ENCODE measurements around the gene TSPEAR.
"Not testable (repeated sequence)": the region's sequence is repeated elsewhere in the genome, so short reads cannot be mapped to it uniquely, and the experiment has no call there.

TSPEAR gene

DNA sequence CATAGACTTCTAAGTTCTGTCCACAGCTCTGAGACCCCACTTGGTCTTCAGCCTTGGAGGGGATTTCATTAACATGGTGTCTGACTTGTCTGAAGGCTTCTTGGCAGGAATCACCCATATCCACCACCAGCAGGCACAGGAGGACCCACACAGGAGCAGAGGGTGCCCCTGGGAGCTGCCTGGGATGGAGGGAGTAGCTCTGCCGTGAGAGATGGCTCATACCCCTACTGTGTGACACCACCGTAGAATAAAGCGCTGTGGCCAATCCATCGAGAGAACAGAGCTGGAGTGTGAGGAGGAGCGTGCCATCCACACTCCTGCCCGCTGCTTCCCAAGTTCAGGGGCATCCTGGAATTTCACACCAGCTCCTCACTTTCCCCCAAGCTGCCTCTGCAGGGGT lies 26.3 kb downstream of the TSPEAR start:
- not testable (repeated sequence) for DNase-seq (ENCODE audit: low read depth in 2 of 2)

DNA sequence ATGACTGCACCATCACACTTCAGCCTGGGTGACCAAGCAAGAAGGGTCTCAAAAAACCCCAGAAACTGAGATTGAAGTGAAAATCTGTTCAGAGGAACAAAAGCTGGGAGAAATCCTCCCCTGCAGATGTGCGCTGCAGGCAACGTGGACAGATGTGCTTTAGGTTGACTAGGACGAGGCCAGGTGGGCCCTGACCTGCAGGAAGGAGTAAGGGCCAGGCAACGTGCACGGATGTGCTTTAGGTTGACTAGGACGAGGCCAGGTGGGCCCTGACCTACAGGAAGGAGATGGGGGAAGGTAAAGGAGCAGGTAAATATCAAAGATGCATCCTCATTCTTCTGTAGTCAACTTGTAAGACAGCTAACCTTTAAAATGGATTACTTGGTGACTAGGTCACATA lies 26.9 kb downstream of the TSPEAR start:
- no peak for DNase-seq (ENCODE audit: low read depth in 2 of 2)

DNA sequence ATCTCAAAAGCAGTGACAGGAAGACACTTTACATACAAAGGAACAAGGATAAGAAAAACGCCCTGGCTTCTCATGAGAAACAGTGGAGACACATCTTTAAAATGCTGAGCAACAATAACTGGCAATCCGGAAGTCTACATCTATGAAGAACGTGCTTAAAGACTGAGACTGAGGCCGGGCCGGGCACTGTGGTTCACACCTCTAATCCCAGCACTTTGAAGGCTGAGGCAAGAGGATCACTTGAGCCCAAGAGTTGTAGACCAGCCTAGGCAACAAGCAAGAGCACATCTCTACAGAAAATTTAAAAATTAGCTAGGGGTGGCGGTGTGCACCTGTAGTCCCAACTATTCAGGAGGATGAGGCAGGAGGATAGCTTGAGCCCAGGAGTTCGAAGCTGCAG lies 27.3 kb downstream of the TSPEAR start:
- no peak for DNase-seq (ENCODE audit: low read depth in 2 of 2)

DNA sequence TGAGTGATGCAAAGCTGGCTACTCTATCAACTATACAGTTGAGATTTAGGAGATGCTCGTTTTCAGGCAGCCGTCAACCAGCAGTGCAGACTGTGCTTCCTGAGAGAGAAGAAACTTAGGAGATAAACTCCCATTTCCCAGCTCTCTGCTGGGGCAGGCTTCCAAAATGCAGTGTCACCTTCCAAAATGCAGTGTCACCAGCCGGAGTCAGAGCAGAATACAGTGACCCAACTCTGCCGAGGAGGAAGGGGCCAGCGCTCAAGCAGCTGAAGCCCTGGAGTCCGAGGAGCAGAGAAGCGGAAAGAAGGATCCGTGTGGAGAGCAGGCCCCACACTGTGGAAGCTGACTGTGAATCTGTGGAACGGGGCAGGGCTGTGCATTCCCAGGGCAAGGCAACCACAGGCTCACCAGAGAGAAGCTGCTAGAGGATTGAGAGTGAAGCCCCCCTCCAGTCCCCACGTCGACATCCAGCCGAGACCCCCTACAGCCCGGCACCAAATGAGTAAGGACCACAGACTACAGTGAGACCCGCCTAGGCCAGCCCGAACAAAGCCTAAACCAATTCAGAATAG lies 28.7 kb downstream of the TSPEAR start:
- no peak for DNase-seq (ENCODE audit: low read depth in 2 of 2)

DNA sequence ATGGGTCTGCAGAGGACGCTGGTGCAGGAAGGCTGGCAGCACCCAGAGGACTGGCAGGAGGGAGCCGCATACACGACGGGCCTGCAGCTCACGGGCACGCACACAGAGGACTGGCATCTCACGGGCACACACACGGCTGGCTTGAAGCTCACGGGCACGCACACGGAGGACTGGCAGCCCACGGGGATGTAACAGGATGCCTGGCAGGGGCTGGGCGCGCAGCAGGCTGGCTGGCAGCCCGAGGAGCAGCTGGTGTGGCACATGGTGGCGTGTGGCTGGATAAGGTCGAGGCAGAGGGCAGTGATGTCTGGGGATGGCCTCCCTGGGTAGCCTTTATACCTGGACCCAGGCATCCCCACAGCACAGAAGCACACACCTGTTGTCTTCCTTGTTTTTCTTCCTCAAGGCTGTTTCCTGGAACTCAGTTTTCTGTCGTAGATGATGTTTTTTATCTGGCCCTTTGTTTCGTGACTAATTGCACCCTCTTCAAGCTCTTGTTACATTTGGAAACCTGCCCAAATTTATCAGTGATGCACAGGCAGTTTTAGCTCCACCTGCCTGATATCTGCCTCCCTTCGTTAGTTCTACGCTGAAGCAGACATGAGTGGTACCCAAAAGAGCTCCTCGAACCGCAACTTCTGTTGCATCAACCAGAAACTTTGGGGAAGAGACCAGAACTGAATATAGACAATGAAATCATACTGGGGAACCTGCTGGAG lies 29.4 kb downstream of the TSPEAR start, which contains the start of gene KRTAP12-1:
Gene KRTAP12-1 (minus strand): TSS at position 303 of the 719 bp plus-strand sequence. CDS start 40 bp downstream, at position 263.
- no peak for DNase-seq (ENCODE audit: low read depth in 2 of 2)

DNA sequence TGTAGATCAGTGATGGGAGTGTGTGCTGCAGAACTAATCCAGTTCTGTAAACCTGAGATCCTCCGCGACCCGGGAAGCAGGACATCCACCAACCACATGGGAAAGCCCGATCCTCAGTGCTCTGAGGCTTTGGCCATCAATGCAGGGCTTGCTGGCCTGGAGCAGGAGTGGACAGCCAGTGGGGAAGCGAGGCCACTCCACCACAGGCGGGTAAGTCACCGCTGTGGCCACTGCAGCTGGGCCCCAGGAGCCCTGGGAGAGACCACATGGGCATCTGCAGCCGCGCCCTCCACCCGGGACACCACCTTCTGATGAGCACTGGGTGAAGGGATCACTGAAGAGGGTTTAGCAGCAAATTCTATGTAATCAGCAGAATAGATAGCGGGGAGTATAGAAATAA lies 30.2 kb downstream of the TSPEAR start:
- DNase-seq (ENCODE audit: low read depth in 2 of 2) = no peak

DNA sequence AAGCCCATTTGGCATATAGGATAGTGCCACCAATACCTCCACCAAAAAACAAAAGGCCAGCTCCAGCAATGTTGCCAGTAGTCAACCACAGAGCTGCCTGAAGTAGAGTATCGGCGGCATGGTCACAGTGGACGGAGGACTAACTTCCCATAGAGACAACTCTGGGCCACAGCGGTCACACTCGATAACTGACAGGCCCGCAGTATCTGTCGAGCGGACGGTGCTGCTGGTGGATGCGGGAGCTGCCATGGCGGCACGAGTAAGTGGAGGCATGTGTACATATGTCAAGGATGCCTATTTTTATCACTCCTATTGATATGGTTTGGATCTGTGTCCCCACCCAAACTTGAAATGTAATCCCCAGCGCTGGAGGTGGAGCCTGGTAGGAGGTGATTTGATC lies 33.5 kb downstream of the TSPEAR start:
- DNase-seq (ENCODE audit: low read depth in 2 of 2) = no peak

DNA sequence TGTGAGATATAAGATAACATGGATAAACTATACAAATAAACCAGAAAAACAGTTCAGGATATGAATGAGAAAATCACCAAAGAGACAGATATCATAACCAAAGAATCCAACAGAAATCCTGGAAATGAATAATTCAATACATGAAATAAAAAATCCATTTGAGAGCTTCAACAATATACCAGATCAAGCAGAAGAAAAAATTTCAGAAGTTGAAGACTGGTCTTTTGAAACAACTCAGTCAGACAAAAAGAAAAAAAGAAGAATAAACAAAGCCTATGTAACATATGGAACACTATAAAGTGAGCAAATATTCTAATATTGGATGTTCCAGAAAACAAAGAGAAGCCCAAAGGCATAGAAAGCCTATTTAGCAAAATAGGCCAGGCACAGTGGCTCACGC lies 39.5 kb downstream of the TSPEAR start:
- DNase-seq (ENCODE audit: low read depth in 2 of 2) = no peak

DNA sequence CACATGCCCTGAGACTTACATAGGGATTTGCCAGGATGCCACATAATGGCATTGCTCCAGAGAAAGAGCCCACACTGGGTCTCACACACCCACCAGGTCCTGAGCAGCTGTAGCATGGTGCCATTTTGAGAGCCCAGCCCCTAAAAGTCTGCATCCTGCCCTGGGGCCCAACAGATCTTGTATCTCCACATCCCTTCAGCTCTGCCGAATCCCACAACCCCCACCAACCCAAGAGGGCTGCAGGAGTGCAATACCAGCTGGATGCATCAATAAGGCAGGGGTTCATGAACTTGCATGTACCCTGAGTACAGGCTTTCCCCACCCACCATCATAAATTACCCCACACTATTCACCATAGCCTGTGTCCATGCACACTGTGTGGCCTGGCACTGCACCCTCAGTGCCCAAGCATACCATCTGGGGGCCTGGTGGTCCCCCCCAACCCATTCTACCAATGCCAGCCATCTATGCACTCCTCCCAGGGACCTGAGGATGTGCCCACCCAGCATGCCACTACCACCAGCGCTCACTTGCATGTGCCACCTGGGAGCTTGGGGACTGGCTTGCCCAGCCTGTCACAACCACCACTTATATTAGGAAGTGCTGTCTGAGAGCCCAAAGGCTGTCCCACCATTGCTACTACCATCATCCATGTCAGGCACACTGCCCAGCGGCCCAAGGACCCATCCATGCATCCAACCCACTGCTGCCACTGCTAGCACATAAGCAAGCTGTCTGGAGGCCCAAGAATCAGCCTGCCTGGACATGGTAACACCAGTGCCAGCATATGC lies 40.5 kb downstream of the TSPEAR start:
- no peak for DNase-seq (ENCODE audit: low read depth in 2 of 2)

DNA sequence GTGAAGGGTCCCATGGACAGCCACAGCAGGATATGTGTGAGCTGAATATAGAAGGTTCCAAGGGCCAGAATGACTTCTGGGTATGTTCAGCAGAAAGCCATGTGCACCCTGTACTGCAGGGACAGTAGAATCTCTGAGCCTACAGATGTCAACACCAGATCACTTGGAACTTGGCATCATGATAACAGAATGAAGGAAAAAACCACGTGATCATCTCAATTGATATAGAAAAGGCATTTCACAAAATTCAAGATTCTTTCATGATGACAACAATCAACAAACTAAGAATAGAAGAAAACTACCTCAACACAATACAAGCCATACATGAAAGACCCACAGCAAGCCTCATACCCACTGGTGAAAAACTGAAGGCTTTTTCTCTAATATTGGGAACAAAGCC lies 43.8 kb downstream of the TSPEAR start:
- DNase-seq (ENCODE audit: low read depth in 2 of 2) = no peak

DNA sequence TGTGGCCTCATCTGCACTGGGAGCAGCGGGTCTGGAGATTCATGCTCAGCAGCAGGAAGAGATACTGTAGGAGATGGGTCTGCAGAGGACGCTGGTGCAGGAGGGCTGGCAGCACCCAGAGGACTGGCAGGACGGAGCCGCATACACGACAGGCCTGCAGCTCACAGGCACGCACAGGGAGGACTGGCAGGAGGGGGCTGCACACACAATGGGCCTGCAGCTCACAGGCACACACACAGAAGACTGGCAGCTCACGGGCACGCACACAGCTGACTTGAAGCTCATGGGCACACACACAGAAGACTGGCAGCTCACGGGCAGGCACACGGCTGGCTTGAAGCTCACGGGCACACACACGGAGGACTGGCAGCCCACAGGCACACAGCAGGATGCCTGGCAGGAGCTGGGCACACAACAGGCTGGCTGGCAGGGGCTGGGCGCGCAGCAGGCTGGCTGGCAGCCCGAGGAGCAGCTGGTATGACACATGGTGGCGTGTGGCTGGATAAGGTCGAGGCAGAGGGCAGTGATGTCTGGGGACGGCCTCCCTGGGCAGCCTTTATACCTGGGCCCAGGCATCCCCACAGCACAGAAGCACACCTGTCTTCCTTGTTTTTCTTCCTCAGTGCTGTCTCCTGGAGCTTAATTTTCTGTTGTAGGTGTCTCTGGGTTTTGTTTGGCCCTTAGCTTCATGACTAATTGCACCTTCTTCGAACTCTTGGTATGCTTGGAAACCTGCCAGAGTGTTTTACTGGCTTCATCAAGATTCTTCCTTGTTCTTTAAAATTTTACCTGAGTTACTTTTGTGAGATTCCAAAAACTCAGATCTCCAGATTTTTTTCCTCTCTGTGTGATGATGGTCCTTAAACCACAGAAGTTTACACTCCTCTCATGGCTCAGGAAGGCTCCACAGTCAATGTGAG lies 44.7 kb downstream of the TSPEAR start, which contains the start of gene KRTAP12-2:
Gene KRTAP12-2 (minus strand): TSS at position 527 of the 920 bp plus-strand sequence. CDS start 41 bp downstream, at position 486.
- no peak for DNase-seq (ENCODE audit: low read depth in 2 of 2)

DNA sequence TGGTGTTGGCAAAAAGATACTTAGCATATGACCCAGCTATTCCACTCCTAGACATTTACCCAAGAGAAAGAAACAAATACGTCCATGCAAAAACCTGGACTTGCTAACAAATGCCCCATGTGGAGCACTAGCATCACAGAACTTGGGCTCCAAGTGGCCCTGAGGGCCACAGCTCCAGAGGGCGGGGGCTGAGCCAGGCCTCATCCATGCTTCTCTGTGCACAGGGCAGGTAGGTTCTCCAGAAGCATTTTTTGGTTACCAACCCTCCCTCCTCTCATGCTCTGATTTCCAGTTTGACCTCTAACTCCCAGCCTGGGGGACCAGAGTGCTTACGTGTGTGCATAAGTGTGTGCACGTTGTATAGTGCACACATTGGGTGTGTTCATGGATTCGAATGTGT lies 46.7 kb downstream of the TSPEAR start:
- no peak for DNase-seq (ENCODE audit: low read depth in 2 of 2)

DNA sequence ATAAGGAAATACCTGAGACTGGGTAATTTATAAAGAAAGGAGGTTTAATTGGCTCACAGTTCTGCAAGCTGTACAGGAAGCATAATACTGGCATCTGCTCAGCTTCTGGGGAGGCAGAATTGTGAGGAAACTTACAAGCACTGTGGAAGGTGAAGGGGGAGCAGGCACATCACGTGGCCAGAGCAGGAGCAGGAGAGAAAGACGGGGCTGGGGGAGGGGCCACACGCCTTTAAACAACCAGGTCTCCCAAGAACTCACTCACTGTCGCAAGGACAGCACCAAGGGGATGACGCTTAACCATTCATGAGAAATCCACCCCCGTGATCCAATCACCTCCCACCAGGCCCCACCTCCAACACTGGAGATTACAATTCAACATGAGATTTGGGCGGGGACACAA lies 49.8 kb downstream of the TSPEAR start:
- DNase-seq (ENCODE audit: low read depth in 2 of 2) = not testable (repeated sequence)

DNA sequence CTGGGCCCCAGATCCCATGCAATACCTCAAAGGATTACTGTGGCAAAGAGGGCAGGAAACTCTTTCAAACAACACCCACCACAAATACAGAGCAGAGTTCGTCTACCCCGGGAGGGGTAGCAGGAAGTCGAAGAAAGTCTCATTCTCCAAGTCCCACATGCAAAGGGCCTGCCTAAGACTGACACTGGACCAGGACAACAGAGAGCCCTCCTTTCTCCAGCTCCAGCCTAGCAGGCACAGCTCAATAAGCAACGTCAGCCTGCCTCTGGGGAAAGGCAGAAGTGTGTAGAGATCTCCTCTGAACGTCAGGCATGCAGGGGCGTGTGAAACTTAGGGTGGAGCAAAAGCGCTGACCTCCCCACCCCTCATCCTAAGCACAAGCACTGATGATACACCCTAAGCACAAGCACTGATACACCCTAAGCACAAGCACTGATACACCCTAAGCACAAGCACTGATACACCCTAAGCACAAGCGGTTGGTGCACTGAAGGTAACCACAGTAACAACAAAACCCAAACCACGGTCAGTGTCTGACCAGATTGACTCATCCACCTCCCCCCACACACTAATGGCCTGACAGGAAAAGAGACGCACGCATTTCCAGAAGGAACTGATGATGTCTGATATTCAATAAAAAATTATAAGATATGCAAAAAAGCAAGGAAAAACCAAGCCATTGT lies 52.3 kb downstream of the TSPEAR start:
- DNase-seq (ENCODE audit: low read depth in 2 of 2) = no peak

DNA sequence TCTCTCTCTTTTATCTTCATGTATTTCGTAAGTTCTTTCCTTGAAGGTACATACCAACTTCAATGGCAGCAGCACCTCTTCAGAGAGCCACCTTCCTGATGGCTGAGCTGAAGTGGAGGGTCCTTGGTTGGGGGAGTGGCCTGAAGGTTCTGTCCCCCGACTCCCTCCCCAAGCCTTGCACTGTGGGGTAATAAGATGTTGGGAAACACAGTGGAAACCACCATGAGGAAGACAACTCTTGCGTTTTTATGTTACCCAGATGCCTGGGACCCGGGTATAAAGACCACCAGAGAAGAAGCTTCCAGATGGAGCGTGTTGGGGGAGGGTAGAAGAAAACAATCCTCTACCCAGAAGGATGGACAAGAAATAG lies 52.8 kb downstream of the TSPEAR start:
- DNase-seq (ENCODE audit: low read depth in 2 of 2) = no peak

DNA sequence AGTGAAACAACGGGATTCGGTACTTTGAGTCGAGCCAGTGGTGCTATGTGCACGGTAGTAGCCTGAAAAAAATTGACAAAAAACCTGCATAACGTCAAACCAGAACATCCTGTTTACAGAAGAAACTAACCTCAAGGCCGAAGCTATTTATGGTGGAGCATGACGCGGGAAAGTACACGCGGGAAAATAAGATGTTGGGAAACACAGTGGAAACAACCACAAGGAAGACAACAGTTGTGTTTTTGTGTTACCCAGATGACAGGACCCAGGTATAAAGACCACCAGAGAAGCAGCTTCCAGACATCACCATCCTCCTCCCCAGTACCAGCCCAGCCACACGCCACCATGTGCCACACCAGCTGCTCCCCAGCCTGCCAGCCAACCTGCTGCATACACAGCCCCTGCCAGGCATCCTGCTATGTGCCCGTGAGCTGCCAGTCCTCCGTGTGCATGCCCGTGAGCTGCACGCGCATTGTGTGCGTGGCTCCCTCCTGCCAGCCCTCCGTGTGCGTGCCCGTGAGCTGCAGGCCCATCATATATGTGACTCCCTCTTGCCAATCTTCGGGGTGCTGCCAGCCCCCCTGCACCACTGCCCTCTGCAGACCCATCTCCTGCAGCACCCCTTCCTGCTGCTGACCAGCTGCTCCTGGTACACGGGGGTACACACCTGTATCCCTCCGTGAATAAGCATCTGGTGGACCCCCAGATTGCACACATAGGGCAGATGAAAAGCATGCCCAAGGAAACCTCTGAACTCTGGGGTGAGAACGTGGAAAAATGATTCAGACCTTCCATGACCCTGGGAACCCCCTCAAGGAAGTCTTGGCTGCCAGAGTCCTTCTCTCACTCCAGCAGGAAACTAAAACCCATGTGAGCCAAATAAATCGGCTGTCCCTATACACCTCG lies 53.5 kb downstream of the TSPEAR start, which contains the start of gene KRTAP12-3:
Gene KRTAP12-3 (plus strand): TSS at position 298 of the 906 bp plus-strand sequence. CDS start 48 bp downstream, at position 346.
- DNase-seq (ENCODE audit: low read depth in 2 of 2) = no peak

DNA sequence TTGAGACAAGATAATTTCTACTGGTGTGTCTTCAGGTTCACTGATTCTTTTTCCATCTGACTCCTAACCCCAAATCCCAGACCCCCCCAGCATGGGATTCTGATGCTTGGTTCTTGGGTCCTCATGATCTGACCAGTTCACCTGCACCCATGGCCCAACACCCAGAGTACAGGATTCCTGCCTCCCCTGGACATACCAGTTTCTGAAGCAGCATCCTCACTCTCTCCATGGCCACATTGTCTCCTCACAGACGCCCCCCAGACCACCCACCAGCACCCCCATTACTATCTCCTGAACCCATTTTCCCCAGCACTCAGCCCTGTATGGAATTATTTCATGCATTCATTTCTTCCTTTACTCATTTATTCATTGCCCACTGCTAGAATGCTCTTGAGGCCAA lies 54.5 kb downstream of the TSPEAR start:
- no peak for DNase-seq (ENCODE audit: low read depth in 2 of 2)

DNA sequence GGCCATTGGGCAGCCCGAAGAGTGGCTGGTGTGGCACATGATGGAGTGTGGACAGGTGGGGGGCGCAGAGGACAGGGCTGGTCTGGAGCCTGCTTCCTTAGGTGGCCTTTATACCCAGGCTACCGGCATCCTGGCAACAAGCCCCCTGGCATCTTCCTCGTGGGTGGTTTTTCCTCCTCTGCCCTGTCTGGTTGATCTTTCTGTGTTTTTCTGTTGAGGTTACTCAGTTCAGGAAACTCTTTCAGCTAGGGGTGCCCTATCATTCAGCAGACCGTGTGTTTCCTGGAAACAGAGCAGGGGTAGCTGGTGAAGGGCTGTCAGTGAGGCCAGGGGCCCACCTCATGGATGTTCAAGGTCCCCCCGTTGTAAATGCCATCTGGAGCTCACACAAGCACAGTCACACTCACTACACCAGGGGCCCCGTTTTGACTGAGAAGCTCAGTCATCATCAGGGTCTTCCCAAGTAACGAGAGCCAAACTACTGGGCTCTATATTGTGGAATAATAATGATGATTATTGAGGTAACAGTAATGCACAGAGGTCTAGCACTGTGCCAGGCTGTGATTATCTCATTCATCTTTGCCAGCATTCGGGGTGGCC lies 56.7 kb downstream of the TSPEAR start, which contains the start of gene KRTAP12-4:
Gene KRTAP12-4 (minus strand): TSS at position 84 of the 600 bp plus-strand sequence. CDS start 45 bp downstream, at position 39.
- DNase-seq (ENCODE audit: low read depth in 2 of 2) = no peak

Measured in stimulated activated CD8-positive, alpha-beta memory T cell treated with anti-CD3 and anti-CD28 coated beads, Interleukin-2, amount 100 ng/mL, for 48 hours (primary cell).